ENCODE measurements around the gene PLEKHG3. TPM values are rescaled to one million over a fixed set of nuclear protein-coding genes. Genes with fewer than 3 reads are reported as not detected.

Gene PLEKHG3
- total and polyA plus RNA-seq, 7 donors: 1.9 to 8.2 (median 5.2) TPM

DNA sequence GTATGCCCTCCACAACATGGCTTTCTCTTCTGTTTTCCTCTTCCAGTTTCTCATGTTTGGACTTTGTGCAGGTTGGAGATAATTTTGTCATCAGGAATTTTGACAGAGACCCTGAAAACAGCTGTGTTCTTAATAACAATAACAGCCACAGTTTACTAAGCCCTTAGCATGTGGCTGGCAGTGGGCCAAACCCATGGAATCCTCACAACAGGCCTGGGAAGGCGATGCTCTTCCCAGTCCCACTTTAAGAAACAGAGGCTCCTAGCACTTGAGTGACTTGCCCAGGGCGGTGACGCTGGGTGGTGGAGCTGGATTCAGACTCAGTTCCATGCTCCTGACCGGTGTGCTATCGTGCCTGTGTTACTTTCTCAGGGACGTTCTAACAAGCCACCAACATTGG lies 20.1 kb upstream of the PLEKHG3 start:
- Histone ChIP-seq H3K4me3 (no peak overlapping the region), H3K27ac (no peak overlapping the region), H3K4me1 (peaks cover 8% of the 10 kb centered on the region), H3K27me3 (ENCODE audit: insufficient read depth in 3 of 3, low read length in 2 of 3) (no peaks in the 10 kb centered on the region), H3K36me3 (ENCODE audit: insufficient read depth in 1 of 2, low read depth in 1 of 2) (no peaks in the 10 kb centered on the region), H3K9me3 (no peaks in the 10 kb centered on the region)
- peak; percentile 24 to 64 for DNase-seq
- TF ChIP-seq, protein P1, sequence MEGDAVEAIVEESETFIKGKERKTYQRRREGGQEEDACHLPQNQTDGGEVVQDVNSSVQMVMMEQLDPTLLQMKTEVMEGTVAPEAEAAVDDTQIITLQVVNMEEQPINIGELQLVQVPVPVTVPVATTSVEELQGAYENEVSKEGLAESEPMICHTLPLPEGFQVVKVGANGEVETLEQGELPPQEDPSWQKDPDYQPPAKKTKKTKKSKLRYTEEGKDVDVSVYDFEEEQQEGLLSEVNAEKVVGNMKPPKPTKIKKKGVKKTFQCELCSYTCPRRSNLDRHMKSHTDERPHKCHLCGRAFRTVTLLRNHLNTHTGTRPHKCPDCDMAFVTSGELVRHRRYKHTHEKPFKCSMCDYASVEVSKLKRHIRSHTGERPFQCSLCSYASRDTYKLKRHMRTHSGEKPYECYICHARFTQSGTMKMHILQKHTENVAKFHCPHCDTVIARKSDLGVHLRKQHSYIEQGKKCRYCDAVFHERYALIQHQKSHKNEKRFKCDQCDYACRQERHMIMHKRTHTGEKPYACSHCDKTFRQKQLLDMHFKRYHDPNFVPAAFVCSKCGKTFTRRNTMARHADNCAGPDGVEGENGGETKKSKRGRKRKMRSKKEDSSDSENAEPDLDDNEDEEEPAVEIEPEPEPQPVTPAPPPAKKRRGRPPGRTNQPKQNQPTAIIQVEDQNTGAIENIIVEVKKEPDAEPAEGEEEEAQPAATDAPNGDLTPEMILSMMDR (IDR thresholded peaks at IDR 0.05): no peak
- WGBS, 3 donors: 57 to 58% (median 57%) methylated on average over 6 of the region's 6 CpGs
- intact Hi-C loops (cut with DNase I): no loop called here
- ATAC-seq: no peak

DNA sequence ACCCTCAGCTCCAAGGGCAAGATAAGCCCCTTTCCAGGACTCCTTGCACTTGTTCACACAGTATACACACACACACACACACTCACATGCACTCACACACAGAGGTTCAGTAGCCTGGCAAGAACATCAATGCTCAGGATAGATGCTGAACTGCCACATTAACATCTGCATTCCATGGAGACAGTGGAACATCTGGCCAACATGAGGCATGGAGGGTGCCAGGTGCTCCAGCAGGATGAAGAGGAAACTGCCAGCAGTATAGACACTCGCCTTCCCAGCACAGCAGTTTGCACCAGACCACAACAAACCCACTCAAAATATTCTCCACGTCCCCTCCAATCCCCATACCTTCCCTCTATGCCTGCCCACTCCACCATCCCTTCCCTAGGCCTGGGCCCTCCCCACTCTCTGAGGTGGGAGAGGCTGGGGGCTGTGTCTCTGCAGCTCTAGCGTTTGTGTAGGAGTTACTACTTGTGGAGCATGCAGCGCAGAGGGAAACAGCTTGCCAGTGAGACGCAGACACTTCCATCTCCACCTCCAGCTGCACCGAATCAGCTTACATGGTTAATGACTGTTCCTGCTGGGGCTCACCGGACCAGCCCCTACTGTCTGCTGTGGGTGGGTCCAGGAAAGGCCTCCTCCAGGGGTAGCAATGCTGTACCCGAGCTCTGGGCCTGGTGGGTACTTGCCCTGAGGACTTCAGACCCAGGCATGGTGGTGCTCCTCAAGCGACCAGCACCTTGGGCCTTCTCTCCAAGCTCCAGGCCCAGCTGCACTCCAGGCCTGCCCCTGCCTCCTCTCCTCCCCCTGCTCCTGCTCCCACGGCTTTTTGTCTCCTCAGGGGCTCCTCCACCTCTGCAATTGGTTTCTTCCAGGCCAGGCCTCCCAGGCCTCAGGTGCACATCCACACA lies 18.6 kb upstream of the PLEKHG3 start:
- Histone ChIP-seq H3K4me1 (peaks cover 8% of the 10 kb centered on the region), H3K9me3 (no peaks in the 10 kb centered on the region), H3K4me3 (no peak overlapping the region), H3K27me3 (ENCODE audit: insufficient read depth in 3 of 3, low read length in 2 of 3) (no peaks in the 10 kb centered on the region), H3K27ac (no peak overlapping the region), H3K36me3 (ENCODE audit: insufficient read depth in 1 of 2, low read depth in 1 of 2) (no peaks in the 10 kb centered on the region)
- intact Hi-C loops (cut with DNase I): no loop called here
- DNase-seq (no peak), ATAC-seq (no peak)
- 67 to 75% (median 67%) methylated on average over 10 of the region's 10 CpGs for WGBS, 3 donors
- TF ChIP-seq, protein P1 (IDR thresholded peaks at IDR 0.05): no peak

DNA sequence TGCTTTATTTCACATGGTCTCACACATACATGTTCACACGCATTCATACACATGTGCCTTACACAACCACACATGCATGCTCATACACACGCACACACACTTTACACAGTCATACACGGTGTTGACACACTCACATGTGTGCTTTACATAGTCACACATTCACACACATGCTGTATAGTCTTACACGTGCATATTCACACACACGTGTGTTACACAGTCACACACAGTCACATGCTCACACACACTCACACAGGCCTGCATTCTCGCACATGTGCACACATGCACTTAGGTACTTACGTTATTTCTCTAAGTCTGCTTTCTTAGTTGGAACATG lies 18.0 kb upstream of the PLEKHG3 start:
- ATAC-seq (no peak), DNase-seq (no peak)
- 77 to 81% (median 79%) methylated on average over 7 of the region's 7 CpGs for WGBS, 3 donors
- intact Hi-C loops (cut with DNase I): no loop called here
- no peaks in the 10 kb centered on the region for H3K36me3 ChIP-seq (ENCODE audit: insufficient read depth in 1 of 2, low read depth in 1 of 2)
- H3K4me3 ChIP-seq: no peak overlapping the region
- H3K9me3 ChIP-seq: no peaks in the 10 kb centered on the region
- TF ChIP-seq, protein P1 (IDR thresholded peaks at IDR 0.05): no peak
- H3K27me3 ChIP-seq (ENCODE audit: insufficient read depth in 3 of 3, low read length in 2 of 3): no peaks in the 10 kb centered on the region
- H3K4me1 ChIP-seq: peaks cover 8% of the 10 kb centered on the region
- H3K27ac ChIP-seq: no peak overlapping the region

DNA sequence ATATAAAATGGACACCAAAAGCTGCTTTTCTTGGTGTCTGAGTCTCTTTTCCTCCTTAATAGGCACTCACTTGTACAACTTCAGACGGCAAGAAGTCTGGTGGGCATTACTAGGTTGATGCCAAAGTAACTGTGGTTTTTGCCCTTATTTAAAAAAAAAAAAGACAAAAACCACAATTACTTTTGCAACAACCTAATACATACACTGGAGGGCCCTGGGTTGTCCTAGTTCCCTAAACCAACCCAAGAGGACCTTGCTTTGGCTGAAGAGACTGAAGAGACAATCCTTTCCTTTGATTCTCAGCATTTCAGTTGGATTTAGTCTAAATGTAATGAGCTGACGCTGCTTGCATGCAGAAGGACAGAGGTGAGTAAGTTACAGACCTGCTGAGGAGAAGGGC lies 16.2 kb upstream of the PLEKHG3 start:
- TF ChIP-seq, protein P1 (IDR thresholded peaks at IDR 0.05): no peak
- WGBS, 3 donors: 79 to 93% (median 80%) methylated on average over 2 of the region's 2 CpGs
- Histone ChIP-seq H3K27ac (no peak overlapping the region), H3K4me1 (no peaks in the 10 kb centered on the region), H3K4me3 (no peak overlapping the region), H3K36me3 (ENCODE audit: insufficient read depth in 1 of 2, low read depth in 1 of 2) (no peaks in the 10 kb centered on the region), H3K27me3 (ENCODE audit: insufficient read depth in 3 of 3, low read length in 2 of 3) (no peaks in the 10 kb centered on the region), H3K9me3 (no peaks in the 10 kb centered on the region)
- no peak for ATAC-seq
- DNase-seq: no peak
- intact Hi-C loops (cut with DNase I): no loop called here
